Activated T-cell treated with anti-CD3 and anti-CD28 coated beads, Interleukin-2, amount 50 U/mL, for 24 hours (primary cell): ENCODE results near the gene ZC3H10.
A peak's percentile ranks its signal among the peaks of the same experiment; 100 is the strongest.

Experiments used
- DNase-seq: peaks from one replicate; pipeline ENCODE4 v3.0.0-alpha.2; 2020
- H3K27ac Mint-ChIP-seq: 2 replicates; pipeline ENCODE4 v1.8.0; 2020; ENCODE audit warnings: mild to moderate bottlenecking, mixed read lengths
- H3K27me3 Mint-ChIP-seq: 2 replicates; pipeline ENCODE4 v1.8.0; 2020; ENCODE audit warnings: mixed read lengths
- H3K36me3 Mint-ChIP-seq: 2 replicates; pipeline ENCODE4 v1.8.0; 2020; ENCODE audit warnings: low read depth, mixed read lengths
- H3K4me1 Mint-ChIP-seq: 2 replicates; pipeline ENCODE4 v1.8.0; 2020; ENCODE audit warnings: low read depth, mixed read lengths
- H3K4me3 Mint-ChIP-seq: 2 replicates; pipeline ENCODE4 v1.8.0; 2020; ENCODE audit warnings: mild to moderate bottlenecking, moderate library complexity, mixed read lengths
- H3K9me3 Mint-ChIP-seq: 2 replicates; pipeline ENCODE4 v1.8.0; 2020; ENCODE audit warnings: mixed read lengths

The ZC3H10 gene

DNA sequence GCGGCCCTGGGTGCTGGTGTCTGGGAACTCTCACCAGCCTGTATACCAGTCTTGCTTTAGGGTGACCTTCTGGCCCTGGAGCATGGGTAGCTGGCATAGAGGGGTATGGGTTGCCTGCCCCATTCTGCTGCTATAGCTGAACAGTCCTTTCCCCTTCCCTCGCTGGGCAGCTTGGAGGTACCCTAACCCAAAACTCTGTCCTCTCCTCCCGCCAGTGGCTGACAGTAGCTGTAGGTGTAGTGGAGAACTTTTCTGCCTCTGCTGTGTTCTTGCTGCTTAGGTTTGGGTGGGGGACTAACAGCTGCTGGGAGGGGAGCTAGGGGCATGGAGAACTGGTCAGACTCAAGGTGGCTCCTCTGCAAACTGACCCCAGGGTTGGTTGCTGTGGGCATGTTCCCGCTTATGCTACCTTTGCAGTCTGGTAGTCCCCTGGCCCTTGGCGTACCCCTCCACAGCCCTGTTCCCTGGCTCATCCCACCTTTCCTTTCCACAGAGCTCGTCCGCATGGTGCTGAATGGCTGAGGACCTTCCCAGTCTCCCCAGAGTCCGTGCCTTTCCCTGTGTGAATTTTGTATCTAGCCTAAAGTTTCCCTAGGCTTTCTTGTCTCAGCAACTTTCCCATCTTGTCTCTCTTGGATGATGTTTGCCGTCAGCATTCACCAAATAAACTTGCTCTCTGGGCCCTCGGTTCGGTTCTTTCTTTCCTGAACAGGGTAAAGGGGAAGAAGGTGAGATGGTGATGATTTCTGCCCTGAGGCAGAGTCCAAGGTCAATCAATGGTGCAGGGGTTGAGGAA is 43.0 kb downstream of the ZC3H10 start:
- Mint-ChIP-seq H3K4me1 (peaks cover 39% of the 10 kb centered on the region), H3K27ac (peak overlapping the region; percentile 99), H3K4me3 (peak overlapping the region; percentile 99), H3K27me3 (no peaks in the 10 kb centered on the region), H3K9me3 (no peaks in the 10 kb centered on the region), H3K36me3 (peaks cover 94% of the 10 kb centered on the region)
- DNase-seq = no peak

DNA sequence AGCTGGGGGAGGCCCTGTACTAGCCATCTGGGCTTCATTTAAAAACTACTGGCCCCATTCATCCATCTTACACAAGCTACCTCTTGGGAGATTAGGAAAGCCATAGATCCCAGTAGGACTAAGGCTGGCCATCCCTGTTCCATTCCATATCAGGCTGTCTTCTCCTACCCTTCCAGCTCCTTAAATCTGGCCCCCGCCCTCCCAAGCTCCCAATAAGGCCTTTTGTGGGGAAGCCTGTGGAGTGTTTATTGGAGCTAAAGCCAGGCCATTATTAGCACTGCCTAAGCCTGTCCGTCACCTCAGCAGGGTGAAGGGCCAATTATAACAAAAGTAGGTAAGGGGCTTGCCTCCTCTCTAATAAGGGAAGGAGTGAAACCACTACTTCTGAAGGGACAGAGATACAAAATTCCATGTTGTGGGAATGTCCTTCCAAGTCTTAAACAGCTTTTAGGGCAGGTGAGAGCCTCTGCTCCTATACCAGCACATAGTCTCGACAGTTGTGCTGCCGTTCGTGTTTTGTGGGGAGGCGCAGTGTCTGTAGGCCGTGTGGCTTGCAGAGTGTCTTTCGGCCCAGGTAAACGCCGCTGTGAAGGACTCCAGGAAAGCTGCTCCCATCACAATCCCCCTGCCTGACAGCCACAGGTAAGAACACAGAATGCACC is 43.8 kb downstream of the ZC3H10 start:
- Mint-ChIP-seq H3K9me3 (no peaks in the 10 kb centered on the region), H3K4me3 (peak overlapping the region; percentile 99), H3K27me3 (no peaks in the 10 kb centered on the region), H3K27ac (peak overlapping the region; percentile 99), H3K4me1 (peaks cover 39% of the 10 kb centered on the region), H3K36me3 (peaks cover 96% of the 10 kb centered on the region)
- no peak for DNase-seq

DNA sequence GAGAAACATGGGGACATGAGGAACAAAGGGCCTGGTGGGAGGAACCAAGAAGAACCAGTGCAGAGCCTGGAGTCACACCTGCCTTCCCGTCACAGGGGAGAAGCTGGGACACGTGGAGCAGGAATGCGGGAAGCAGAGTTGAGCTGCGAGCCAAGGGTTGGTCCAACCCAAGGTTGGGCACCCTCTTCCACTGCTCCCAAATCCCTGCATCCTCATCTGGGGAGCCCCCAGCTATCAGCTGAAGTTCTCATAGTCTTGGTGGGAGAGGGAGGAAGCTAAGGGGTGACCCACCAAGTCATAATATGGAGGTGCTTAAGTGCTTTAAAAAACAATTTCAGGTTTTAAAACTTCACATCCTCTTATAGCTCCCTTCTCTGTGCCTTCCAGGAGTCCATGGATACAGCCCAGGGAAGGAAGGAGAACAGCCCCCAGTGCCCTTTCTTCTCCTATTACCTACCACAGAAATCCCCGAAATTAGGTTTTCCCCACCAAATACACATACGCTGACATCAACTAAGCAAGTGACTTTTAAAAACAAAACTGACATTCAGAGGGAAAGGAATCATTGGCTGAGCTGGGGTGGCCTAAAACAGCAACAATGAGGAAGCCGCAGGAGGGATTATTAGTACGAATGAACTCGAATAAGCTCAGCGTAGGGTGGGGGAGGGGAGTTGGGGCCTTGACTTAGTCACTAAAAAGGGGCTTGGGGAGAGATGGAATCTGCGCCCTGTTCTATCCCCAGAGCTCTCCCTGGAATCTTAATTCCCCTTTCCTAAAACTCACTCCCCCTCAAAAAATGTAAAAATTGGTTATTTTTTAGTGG is 44.6 kb downstream of the ZC3H10 start:
- DNase-seq = no peak
- Mint-ChIP-seq H3K27ac (peak overlapping the region; percentile 74), H3K4me3 (no peak overlapping the region), H3K36me3 (peaks cover 96% of the 10 kb centered on the region), H3K9me3 (no peaks in the 10 kb centered on the region), H3K4me1 (peaks cover 32% of the 10 kb centered on the region), H3K27me3 (no peaks in the 10 kb centered on the region)

DNA sequence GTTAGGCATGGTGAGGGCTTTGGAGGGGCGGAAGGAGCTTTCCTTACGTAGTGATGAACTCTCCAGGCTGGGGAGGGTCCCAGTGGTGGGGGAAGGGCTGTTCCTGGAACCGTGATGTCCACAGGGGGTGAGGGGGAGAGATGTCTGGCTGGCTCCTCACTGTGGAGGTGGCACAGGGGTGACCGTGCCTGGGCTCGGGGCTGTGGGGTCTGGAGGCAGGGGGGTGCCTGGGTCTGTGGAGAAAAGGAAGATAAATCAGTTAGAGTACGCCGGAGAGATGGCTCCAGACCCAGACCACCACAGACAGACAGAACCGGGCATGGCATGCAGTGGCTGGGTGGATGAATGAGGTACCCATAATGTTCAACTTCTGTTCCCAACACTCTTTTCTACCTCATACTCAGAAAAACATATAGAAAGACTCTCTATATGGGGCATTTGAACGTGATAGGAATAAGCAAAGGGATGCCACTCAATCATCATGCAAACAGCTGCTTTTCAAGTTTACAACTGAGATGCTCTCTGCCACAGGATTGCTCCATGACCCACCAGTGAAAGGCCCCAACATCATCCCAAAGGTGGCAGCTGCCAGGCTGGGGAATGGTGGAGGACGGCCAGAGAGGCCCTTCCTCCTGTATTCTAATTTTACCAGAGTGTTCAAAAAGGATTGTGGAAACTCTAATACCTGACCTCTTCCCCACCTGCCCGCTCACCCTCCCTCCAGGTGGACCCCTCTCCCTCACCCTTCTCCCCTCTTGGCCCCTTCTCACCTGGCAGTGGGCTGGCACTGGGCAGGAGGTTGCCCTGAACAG is 45.7 kb downstream of the ZC3H10 start:
- Mint-ChIP-seq H3K9me3 (no peaks in the 10 kb centered on the region), H3K36me3 (peaks cover 96% of the 10 kb centered on the region), H3K27me3 (no peaks in the 10 kb centered on the region), H3K4me3 (no peak overlapping the region), H3K4me1 (peaks cover 31% of the 10 kb centered on the region), H3K27ac (peak overlapping the region; percentile 75)
- DNase-seq = no peak

DNA sequence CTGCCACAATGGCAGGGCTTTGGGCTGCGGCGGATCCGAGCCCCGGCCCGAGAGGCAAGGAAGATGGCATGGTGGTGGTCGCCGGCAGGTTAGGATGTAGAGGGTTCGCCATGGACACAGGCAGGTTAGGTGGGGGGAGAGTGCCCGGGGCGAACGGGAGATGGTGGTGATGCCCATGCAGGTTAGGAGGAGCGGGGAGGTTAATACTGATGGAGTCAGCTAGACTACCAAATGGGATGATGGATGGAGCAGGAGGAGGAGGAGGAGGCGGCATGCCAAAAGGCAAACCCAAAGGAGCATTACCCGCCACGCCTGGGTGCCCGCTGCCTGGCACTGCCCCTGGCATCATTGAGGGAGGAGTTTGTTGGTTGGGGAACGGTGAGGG is 46.3 kb downstream of the ZC3H10 start:
- Mint-ChIP-seq H3K36me3 (peaks cover 96% of the 10 kb centered on the region), H3K4me1 (peaks cover 27% of the 10 kb centered on the region), H3K27ac (peak overlapping the region; percentile 75), H3K4me3 (no peak overlapping the region), H3K27me3 (no peaks in the 10 kb centered on the region), H3K9me3 (no peaks in the 10 kb centered on the region)
- no peak for DNase-seq

DNA sequence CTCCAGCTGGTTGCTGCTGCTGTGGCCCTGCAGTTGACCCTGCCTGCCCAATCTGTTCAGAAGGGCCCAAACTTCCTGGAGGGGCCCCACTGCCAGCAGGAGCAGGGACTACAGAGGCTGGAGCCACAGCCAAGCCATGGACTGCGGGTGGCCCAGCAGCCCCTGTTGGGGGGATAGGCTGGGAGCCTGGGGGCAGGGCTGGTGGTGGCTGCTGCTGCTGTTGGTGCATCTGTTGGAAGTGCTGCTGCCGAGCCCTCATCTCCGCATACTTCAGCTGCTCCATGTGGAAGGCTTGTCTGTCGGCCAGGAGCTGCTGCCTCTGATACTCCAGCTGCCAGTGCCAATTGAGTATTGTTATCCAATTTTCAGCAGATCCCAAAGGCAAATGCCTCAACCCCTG is 47.3 kb downstream of the ZC3H10 start:
- H3K4me1 Mint-ChIP-seq = peaks cover 17% of the 10 kb centered on the region
- H3K4me3 Mint-ChIP-seq = no peak overlapping the region
- H3K27ac Mint-ChIP-seq = peak overlapping the region; percentile 73
- DNase-seq = no peak
- H3K27me3 Mint-ChIP-seq = no peaks in the 10 kb centered on the region
- peaks cover 96% of the 10 kb centered on the region for H3K36me3 Mint-ChIP-seq
- no peaks in the 10 kb centered on the region for H3K9me3 Mint-ChIP-seq

DNA sequence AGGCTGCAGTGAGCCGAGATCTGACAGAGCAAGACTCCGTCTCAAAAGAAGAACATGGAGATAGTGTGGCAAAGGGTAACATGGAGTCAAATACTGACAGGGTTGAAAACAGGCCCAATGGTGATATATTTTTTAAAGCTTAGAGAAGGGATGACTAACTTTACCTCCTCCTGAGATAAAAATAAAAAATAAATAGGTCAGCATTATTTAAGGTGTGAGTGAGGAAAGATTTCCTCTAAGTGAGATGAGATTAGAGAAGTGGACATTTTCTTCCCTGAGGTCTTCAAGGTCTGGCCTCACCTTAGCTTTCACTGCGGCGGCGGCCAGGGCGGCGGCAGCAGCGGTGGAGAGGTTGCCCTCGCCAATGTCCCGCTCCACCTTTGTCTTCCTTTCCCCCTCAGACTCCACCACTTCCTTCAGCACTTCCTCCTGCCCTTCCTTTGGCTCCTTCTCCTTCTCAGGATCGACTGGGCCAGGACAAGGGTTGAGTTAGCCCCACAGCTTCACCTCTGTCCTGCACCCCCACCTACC is 51.2 kb downstream of the ZC3H10 start:
- Mint-ChIP-seq H3K27me3 (no peaks in the 10 kb centered on the region), H3K36me3 (peaks cover 94% of the 10 kb centered on the region), H3K4me3 (no peak overlapping the region), H3K9me3 (no peaks in the 10 kb centered on the region), H3K27ac (peak overlapping the region; percentile 66), H3K4me1 (no peaks in the 10 kb centered on the region)
- DNase-seq = no peak

DNA sequence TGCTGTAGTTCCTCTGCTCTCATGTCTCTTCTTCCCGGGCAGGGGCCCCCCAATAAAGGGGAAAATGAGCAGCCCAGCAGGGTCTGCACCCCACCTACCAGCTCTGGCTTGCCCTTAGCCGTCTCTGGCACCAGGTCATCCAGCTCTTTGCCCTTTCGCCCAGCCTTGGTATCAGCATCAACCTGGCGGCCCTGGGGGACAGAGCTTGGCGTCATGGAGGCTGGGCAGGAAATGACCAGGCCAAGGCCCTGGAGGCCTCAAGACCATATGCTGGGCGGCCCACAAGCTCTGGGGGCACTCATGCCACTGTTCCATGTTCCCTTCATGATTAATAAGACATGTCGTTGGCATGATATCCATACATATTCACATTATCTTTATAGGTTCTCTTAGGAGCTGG is 54.8 kb downstream of the ZC3H10 start:
- Mint-ChIP-seq H3K4me1 (no peaks in the 10 kb centered on the region), H3K27me3 (no peaks in the 10 kb centered on the region), H3K36me3 (peaks cover 95% of the 10 kb centered on the region), H3K9me3 (no peaks in the 10 kb centered on the region), H3K4me3 (no peak overlapping the region), H3K27ac (peak overlapping the region; percentile 70)
- no peak for DNase-seq
